ES-I3 (cell line): Measurements from ENCODE around the gene SBK1.
"Not testable (repeated sequence)": the region's sequence is repeated elsewhere in the genome, so short reads cannot be mapped to it uniquely, and the experiment has no call there.

Experiments used
- H3K36me3 ChIP-seq: 2 replicates; pipeline ENCODE4 v1.6.1; 2013; ENCODE audit warnings: mild to moderate bottlenecking, low read length, control low read depth, moderate library complexity; ENCODE audit not compliant: insufficient read depth
- H3K4me1 ChIP-seq: 2 replicates; pipeline ENCODE4 v1.6.1; 2013; ENCODE audit warnings: mild to moderate bottlenecking, control low read depth, low read length; ENCODE audit not compliant: insufficient read depth
- H3K9ac ChIP-seq: 2 replicates; pipeline ENCODE4 v1.6.1; 2013; ENCODE audit warnings: low read depth, mild to moderate bottlenecking, low read length, moderate library complexity
- H3K9me3 ChIP-seq: 2 replicates; pipeline ENCODE4 v1.6.1; 2013; ENCODE audit warnings: mild to moderate bottlenecking, low read length, moderate library complexity; ENCODE audit not compliant: control insufficient read depth, insufficient read depth

SBK1 gene

DNA sequence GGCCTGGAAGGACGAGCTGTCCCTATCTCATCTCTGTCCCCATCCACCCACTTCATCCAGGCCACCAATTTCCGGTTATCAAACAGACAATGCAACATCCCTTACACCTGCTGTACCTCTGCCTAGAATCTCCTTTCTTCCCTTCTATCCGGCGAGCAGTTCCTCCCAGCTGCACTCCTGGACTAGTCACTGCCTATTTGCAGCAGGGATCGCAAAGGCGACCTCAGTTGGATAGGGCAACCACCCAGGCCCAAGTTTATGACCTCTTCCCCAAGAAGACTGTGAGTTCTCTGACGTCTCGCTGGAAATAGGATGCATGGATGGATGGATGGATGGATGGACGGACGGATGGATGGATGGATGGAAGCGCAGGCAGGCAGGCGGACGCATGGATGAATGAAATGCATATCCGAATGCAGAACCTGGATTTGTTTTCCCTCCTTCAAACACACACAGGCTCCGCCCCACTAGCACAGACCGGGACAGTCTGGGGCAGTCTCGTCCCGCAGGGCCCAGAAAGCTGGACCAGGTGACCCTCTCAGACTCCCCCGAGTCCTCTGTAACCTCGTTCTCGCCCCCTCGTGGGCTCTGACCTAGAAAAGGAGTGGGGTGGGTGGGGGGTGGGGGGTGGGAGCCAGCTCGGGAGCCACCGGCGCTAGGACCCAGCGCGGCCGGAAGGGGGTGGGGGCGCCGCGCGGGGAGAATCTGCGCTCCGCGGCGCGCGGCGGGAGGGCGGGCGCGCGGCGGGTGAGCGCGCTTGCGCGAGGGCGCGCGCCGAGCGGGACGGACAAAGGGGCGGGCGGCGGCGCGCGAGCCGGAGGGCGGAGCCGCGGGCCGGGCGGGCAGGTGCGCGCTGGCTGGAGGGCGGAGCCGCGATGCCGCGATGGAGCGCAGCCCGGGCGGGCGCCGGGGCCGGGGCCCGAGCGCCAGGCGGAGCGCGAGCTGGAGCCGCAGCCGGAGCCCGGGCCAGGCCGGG, at the start of gene SBK1:
Gene SBK1 (plus strand): TSS at position 875 of the 976 bp plus-strand sequence. CDS start 24,867 bp downstream, outside the sequence.
- H3K4me1 ChIP-seq, result no peaks in the 10 kb centered on the region
- peak within 1 kb of the TSS; percentile 81 for H3K9ac ChIP-seq
- H3K36me3 ChIP-seq, result 0 out of 2 replicates have a peak, but pooled peaks cover 2% of the 10 kb centered on the region
- H3K9me3 ChIP-seq, result no peaks in the 10 kb centered on the region

DNA sequence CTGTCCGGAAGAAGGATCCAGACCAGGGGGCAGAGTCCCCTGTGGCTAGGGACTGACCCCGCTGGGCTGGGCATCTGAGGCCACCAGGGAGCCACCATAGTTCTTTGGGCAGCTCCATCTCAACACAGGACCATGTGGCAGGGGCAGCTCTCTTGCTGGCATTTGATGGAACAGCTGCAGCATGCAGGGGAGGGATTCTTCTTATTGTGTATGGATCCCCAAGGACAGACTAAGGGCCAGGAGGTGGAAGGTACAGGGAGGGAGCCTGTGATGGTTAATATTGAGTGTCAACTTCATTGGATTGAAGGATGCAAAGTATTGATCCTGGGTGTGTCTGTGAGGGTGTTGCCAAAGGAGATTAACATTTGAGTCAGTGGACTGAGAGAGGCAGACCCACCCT, 42.8 kb upstream of the SBK1 start:
- not testable (repeated sequence) for H3K9me3 ChIP-seq, H3K9ac ChIP-seq, H3K4me1 ChIP-seq, H3K36me3 ChIP-seq

DNA sequence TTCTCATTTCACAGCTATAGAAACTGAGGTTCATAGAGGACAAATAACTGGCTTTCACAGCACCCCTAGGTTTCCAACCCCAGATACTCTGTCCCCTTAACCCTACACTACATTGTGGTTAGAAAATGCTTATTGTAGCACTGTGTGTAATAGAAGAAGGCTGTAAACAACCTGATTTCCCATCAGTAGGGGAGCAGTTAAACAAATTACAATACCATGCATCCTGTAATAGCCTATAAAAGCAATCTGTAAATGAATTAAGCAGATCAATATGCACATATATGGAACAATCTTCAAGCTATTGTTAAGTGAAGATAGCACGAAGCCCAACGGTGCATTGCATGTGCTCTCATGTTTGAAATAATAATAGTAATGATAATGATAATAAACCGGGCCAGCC, 41.3 kb upstream of the SBK1 start:
- H3K9me3 ChIP-seq, result peaks cover 3% of the 10 kb centered on the region; the same call in 1 of the 2 replicates
- H3K9ac ChIP-seq, result no peak overlapping the region
- no peaks in the 10 kb centered on the region for H3K36me3 ChIP-seq
- H3K4me1 ChIP-seq, result peaks cover 8% of the 10 kb centered on the region

DNA sequence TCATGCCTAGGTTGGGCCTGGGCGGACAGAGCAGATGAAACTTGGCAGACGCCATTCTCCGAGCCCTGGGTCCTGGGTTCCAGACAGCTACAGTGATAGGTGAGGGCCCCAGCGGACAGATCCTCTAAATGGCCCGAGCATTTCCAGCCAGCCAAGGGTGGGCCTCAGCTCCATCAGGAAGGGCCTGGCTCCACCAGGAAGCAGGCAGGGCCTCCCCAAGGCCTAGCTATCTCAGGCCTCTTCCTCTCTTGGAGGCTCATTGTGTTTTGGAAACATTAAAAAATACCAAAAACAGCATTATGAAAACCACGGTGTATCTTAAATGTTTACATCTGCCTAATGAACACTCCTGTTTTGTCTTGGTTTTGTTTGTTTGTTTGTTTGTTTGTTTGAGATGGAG, 38.2 kb upstream of the SBK1 start:
- peaks cover 3% of the 10 kb centered on the region; the same call in 1 of the 2 replicates for H3K9me3 ChIP-seq
- no peak overlapping the region for H3K9ac ChIP-seq
- H3K4me1 ChIP-seq, result peaks cover 8% of the 10 kb centered on the region
- no peaks in the 10 kb centered on the region for H3K36me3 ChIP-seq

DNA sequence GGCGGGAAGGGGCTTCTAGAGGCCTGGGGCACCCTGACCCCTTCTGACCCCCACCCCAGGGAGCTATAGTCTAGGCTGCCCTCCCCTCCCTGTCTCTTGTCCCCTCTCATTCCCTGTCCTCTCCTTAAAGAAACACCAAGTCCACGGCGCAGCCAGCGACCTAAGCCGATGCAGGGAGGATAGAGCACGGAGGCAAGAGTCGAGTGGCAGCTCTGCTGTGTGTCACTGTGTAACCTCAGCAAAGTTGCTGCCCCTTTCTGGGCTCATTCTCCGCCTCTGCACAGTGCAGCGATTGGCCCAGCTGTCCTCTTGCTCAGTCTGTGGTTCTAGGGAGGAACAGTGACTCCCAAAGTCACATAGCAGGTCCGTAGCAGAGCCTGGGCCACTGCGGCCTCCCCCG, 36.5 kb upstream of the SBK1 start:
- Histone ChIP-seq H3K36me3 (no peaks in the 10 kb centered on the region), H3K9me3 (peaks cover 3% of the 10 kb centered on the region; the same call in 1 of the 2 replicates), H3K9ac (no peak overlapping the region), H3K4me1 (peaks cover 15% of the 10 kb centered on the region)

DNA sequence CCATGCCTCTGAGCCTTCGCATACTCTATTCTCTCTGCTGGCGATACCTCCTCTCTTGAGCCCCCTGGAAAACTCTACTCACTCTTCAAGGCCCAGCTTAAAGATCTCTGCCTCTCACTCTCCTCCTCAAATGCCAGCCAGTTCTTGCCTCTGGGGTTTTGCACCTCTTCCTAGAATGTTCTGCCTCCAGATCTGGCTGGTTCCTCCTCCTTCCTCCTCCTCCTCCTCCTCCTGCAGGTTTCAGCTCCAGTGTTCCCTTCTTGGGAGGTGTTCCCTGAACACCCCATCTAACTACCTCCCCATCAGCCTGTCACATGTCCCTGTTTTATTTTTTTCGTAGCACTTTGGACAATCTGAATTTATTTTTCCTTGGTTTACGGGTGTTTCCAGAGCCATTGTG, 35.1 kb upstream of the SBK1 start:
- Histone ChIP-seq H3K9me3 (peaks cover 2% of the 10 kb centered on the region; the same call in 1 of the 2 replicates), H3K4me1 (peaks cover 10% of the 10 kb centered on the region), H3K36me3 (no peaks in the 10 kb centered on the region), H3K9ac (no peak overlapping the region)

DNA sequence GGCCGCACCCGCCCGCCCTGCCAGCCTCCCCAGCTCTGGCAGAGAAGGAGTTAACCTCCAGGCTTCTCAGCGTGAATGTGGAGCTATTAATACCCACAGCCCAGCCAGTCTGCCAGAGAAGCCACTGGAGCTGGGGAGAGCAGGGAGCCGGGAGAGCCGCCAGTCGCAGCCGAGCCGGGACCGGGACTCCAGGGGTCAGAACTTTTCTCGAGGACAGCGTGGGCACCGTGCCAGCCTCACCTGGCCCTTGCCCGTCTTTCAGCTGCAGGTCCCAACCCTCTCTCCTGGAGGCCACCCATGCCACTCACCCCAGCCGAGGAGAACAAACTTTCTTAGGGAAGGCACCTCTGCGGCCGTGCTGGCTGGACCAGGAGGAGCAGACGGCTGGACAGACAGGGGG, 33.8 kb upstream of the SBK1 start:
- Histone ChIP-seq H3K4me1 (peaks cover 10% of the 10 kb centered on the region), H3K36me3 (no peaks in the 10 kb centered on the region), H3K9me3 (no peaks in the 10 kb centered on the region), H3K9ac (peak overlapping the region; percentile 8; the same call in 1 of the 2 replicates)

DNA sequence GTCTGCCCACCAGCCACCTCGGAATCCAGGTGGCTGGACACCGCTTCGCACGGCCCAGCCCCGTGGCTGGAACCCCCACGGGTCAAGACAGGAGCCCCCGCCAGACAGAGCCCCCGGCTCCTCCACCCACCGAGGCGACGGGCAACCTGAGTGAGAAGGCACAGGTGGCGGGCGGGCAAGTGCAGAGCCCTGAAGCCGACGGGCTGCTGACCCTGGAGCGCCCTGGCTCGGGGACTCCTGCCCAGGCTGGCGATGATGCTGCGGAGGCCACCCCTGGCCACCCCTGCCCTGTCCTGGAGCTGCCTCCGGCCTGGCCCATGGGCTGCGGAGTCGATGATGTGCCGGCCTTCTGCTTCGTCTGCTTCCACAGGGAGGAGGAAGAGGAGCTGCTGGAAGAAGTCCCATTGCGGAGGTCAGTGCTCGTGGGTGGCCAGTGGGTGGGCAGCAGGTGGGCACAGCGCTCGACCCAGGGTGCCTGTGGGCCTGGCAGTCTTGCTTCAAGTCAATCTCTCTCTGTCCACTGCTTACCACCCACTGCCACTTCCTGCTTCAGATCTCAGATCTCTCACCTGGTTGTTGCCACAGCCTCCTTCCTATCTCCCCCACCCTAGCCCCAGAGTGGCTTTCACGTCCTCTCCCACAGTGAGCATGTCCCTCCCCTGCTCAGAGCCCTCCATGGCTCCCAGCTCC, 33.1 kb upstream of the SBK1 start:
- Histone ChIP-seq H3K4me1 (peaks cover 10% of the 10 kb centered on the region), H3K9me3 (no peaks in the 10 kb centered on the region), H3K9ac (no peak overlapping the region)

DNA sequence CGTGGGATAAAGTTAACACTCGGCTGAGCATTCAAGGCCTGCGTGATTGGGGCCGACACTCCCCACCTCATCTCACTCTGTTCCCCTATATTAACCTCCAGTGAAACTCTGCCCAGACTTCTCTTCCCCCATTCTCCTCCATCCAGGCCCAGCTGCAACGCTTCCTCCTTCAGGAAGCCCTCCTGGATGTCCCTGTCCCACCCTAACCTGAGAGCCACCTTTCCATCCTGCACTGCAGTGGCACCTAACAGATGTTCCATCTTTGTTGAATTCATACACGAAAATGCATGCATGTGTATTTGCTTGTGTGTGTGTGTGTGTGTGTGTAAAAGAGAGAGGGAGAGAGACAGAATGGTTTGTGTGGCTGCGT, 32.6 kb upstream of the SBK1 start:
- Histone ChIP-seq H3K4me1 (peaks cover 10% of the 10 kb centered on the region), H3K9me3 (no peaks in the 10 kb centered on the region), H3K36me3 (no peaks in the 10 kb centered on the region), H3K9ac (no peak overlapping the region)

More for the DNA sequence above, 33.1 kb upstream of the SBK1 start:
- no peaks in the 10 kb centered on the region for H3K36me3 ChIP-seq

DNA sequence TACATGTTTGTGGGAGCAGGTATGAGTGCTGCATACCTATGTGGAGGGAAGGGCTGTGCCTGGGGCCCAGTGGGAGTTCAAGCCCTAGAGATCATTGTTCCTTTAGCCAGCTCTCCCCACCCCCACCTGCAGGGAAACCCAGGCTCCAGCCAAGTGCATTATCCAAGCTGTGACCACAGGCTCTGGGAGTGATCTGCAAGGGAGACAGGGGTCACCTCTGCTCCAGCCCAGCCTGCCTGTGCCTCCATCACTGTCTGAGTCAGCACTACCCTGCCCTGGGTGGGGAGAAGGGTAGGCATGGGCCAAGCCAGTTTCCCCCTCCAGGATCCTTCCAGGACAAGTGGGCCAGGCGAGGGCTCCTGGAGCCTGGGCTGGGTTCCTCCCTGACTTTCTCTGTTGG, 32.1 kb upstream of the SBK1 start:
- Histone ChIP-seq H3K9me3 (no peaks in the 10 kb centered on the region), H3K36me3 (no peaks in the 10 kb centered on the region), H3K9ac (no peak overlapping the region), H3K4me1 (peaks cover 10% of the 10 kb centered on the region)

DNA sequence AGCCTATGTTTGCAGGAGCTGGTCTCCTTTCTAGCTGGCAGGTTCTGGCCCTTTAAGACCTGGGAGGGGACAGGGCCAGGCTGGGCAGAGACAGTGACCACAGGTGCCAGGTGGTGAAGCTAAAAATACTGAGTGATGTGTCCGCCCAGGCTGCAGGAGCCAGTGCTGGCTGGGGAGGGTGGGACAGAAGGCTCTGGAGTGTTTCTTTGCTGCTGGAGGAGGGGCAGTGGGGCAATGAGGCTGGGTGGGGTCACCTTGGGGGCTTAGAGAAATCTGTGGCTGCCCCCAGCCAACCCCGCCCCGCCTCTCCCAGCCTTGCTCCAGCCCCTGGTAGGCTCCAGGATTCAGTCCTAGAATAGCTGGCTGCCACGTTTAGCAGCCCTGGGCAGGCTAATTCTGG, 30.4 kb upstream of the SBK1 start:
- Histone ChIP-seq H3K9ac (no peak overlapping the region), H3K4me1 (peaks cover 6% of the 10 kb centered on the region), H3K9me3 (no peaks in the 10 kb centered on the region), H3K36me3 (no peaks in the 10 kb centered on the region)

DNA sequence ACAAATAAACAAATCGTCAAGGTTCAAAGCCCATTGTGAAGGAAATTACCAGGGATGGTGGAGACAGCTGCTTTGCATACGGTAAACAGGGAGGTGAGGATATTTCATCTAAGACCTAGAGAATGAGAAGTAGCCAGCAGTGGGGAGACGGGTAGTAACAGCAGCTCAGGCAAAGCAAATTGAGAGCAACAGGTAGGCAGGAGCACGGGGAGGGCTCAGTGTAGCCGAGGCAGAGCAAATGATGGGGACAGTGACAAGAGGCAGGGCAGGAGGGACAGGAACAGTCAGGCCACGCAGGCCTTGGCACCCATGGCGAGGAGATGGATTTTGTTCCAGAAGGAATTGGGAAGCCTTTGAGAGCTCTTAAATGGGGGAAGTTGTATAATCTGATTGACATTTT, 29.0 kb upstream of the SBK1 start:
- H3K9ac ChIP-seq, result no peak overlapping the region

DNA sequence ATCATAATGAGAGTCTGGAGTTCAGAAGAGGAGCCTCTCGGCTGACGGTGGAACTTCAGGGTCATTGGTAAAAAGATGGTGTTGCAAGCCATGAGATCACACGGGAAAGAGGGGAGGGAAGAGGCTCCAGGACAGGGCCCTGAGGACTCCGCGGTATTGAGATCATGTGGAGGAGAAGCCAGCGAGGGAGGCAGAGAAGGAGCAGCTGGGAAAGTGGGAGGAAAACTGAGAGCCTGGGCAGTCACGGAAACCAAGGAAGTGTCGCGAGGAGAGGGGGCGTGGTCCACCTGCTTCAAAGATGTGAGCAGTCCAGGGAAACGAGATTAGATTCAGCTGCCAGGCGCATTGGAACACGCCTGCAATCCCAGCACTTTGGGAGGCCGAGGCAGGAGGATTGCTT, 27.7 kb upstream of the SBK1 start:
- no peaks in the 10 kb centered on the region for H3K9me3 ChIP-seq
- no peak overlapping the region for H3K9ac ChIP-seq
- peaks cover 5% of the 10 kb centered on the region for H3K4me1 ChIP-seq
- no peaks in the 10 kb centered on the region for H3K36me3 ChIP-seq

More for the DNA sequence above, 29.0 kb upstream of the SBK1 start:
- H3K36me3 ChIP-seq, result no peaks in the 10 kb centered on the region
- H3K4me1 ChIP-seq, result peaks cover 6% of the 10 kb centered on the region
- H3K9me3 ChIP-seq, result no peaks in the 10 kb centered on the region

DNA sequence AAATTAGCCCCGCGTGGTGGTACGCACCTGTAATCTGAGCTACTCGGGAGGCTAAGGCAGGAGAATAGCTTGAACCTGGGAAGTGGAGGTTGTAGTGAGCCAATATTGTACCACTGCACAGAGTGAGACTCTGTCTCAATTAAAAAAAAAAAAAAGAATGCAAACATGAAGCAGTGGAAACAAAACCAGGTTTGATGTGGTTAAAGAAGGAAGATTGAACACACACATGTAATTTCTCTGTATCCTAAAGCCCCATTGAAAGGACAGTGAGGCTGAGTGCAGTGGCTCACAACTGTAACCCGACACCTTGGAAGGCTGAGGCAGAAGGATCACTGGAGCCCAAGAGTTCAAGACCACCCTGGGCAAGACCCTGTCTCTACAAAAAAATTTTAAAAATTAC, 26.5 kb upstream of the SBK1 start:
- no peaks in the 10 kb centered on the region for H3K9me3 ChIP-seq
- no peak overlapping the region for H3K9ac ChIP-seq
- no peaks in the 10 kb centered on the region; the same call in 1 of the 2 replicates for H3K4me1 ChIP-seq
- H3K36me3 ChIP-seq, result no peaks in the 10 kb centered on the region
